Measurements from ENCODE around the gene ISY1.
"Not testable (repeated sequence)": the region's sequence is repeated elsewhere in the genome, so short reads cannot be mapped to it uniquely, and the experiment has no call there.

ISY1 gene

GRCh38 chr3:129160891-129161859 is at the start of gene ISY1:
Gene ISY1 (minus strand): TSS chr3:129161063. CDS start chr3:129160975, 88 bp downstream.
- DNase-seq (ENCODE audit: low read depth in 2 of 2) = peak; percentile 75 to 80

- DNase-seq (ENCODE audit: low read depth in 2 of 2) = no peak
Measured at GRCh38 chr3:129207479-129207878, 46.6 kb upstream of the ISY1 start.

GRCh38 chr3:129205109-129205832 is 44.4 kb upstream of the ISY1 start:
- no peak for DNase-seq (ENCODE audit: low read depth in 2 of 2)

- no peak for DNase-seq (ENCODE audit: low read depth in 2 of 2)
Measured at GRCh38 chr3:129204473-129204872, 43.6 kb upstream of the ISY1 start.

GRCh38 chr3:129199366-129199765 is 38.5 kb upstream of the ISY1 start:
- no peak for DNase-seq (ENCODE audit: low read depth in 2 of 2)

GRCh38 chr3:129197321-129197720 is 36.5 kb upstream of the ISY1 start:
- no peak for DNase-seq (ENCODE audit: low read depth in 2 of 2)

GRCh38 chr3:129196601-129197000 is 35.7 kb upstream of the ISY1 start:
- no peak for DNase-seq (ENCODE audit: low read depth in 2 of 2)

- DNase-seq (ENCODE audit: low read depth in 2 of 2) = no peak
Measured at GRCh38 chr3:129195731-129196256, 34.9 kb upstream of the ISY1 start.

GRCh38 chr3:129189793-129190192 is 28.9 kb upstream of the ISY1 start:
- DNase-seq (ENCODE audit: low read depth in 2 of 2) = not testable (repeated sequence)

- no peak for DNase-seq (ENCODE audit: low read depth in 2 of 2)
Measured at GRCh38 chr3:129187857-129188256, 27.0 kb upstream of the ISY1 start.

GRCh38 chr3:129185783-129186182 is 24.9 kb upstream of the ISY1 start:
- no peak for DNase-seq (ENCODE audit: low read depth in 2 of 2)

- not testable (repeated sequence) for DNase-seq (ENCODE audit: low read depth in 2 of 2)
Measured at GRCh38 chr3:129184784-129185542, 24.1 kb upstream of the ISY1 start.

- no peak for DNase-seq (ENCODE audit: low read depth in 2 of 2)
Measured at GRCh38 chr3:129184396-129184657, 23.5 kb upstream of the ISY1 start.

GRCh38 chr3:129183569-129184395 is 22.9 kb upstream of the ISY1 start, which contains the start of gene CNBP:
Gene CNBP (minus strand): TSS chr3:129183896. CDS start chr3:129171757, 12,139 bp downstream.
- DNase-seq (ENCODE audit: low read depth in 2 of 2) = peak; percentile 86 to 90

- DNase-seq (ENCODE audit: low read depth in 2 of 2) = no peak
Measured at GRCh38 chr3:129182390-129183185, 21.7 kb upstream of the ISY1 start.

- DNase-seq (ENCODE audit: low read depth in 2 of 2) = no peak
Measured at GRCh38 chr3:129181819-129182218, 21.0 kb upstream of the ISY1 start.

- DNase-seq (ENCODE audit: low read depth in 2 of 2) = no peak
Measured at GRCh38 chr3:129180461-129180860, 19.6 kb upstream of the ISY1 start.

- no peak for DNase-seq (ENCODE audit: low read depth in 2 of 2)
Measured at GRCh38 chr3:129176051-129176450, 15.2 kb upstream of the ISY1 start.

- DNase-seq (ENCODE audit: low read depth in 2 of 2) = no peak
Measured at GRCh38 chr3:129173725-129174124, 12.9 kb upstream of the ISY1 start.

GRCh38 chr3:129173206-129173605 is 12.3 kb upstream of the ISY1 start:
- no peak for DNase-seq (ENCODE audit: low read depth in 2 of 2)
